GM12872 (cell line): ENCODE measurements around the gene PEX1.
A peak's percentile ranks its signal among the peaks of the same experiment; 100 is the strongest.

ENCODE experiments used
- CTCF ChIP-seq: IDR thresholded peaks from 3 replicates; pipeline ENCODE4 v1.5.1; 2011; ENCODE audit warnings: low read depth, mild to moderate bottlenecking, low read length, moderate library complexity; ENCODE audit not compliant: insufficient read depth

Gene PEX1

GRCh38 chr7:92460109-92460508 lies 68.2 kb downstream of the PEX1 start:
- no peak for TF ChIP-seq CTCF

- no peak for TF ChIP-seq CTCF
Observed at GRCh38 chr7:92456236-92456635, 72.1 kb downstream of the PEX1 start.

- no peak for TF ChIP-seq CTCF
Observed at GRCh38 chr7:92451645-92452044, 76.7 kb downstream of the PEX1 start.

- TF ChIP-seq CTCF, result peak; percentile 53
Observed at GRCh38 chr7:92448205-92448747, 80.0 kb downstream of the PEX1 start.

GRCh38 chr7:92447345-92448204 lies 80.7 kb downstream of the PEX1 start, which contains the start of gene GATAD1:
GATAD1 (plus strand) TSS chr7:92447482; CDS start chr7:92447730, 248 bp downstream.
- peak; percentile 90; the same call in 2 of the 3 replicates for TF ChIP-seq CTCF

- no peak; the same call in 2 of the 3 replicates for TF ChIP-seq CTCF
Observed at GRCh38 chr7:92446869-92447344, 81.4 kb downstream of the PEX1 start.

- no peak for TF ChIP-seq CTCF
Observed at GRCh38 chr7:92437956-92438491, 90.3 kb downstream of the PEX1 start.
